Adrenal gland (tissue), 5 donors: ENCODE measurements around the gene HSPA4L.

ENCODE experiments used
- POLR2A ChIP-seq, 2 donors: fragments of 450-650 bp; IDR thresholded peaks; one replicate each; pipeline ENCODE4 v1.6.1; 2017; ENCODE audit warnings: antibody characterized with exemption in 2 of 2, mild to moderate bottlenecking in 2 of 2, moderate library complexity in 1 of 2
- TF ChIP-seq, protein P1 (sequence below), 6 experiments: fragments of 450-650 bp in 4 of 6; fragments of 200-600 bp in 2 of 6; sonication (generic) in 1 of 6; IDR thresholded peaks; 1 replicate in 5 of 6; 2 replicates in 1 of 6; pipeline versions ENCODE4 v1.5.1 to v1.8.0; 2016 to 2021; ENCODE audit warnings: antibody characterized with exemption in 6 of 6, mild to moderate bottlenecking in 2 of 6, moderate library complexity in 1 of 6
- donor health status: DM: no; HTN: no; CAD: no.

DNA sequence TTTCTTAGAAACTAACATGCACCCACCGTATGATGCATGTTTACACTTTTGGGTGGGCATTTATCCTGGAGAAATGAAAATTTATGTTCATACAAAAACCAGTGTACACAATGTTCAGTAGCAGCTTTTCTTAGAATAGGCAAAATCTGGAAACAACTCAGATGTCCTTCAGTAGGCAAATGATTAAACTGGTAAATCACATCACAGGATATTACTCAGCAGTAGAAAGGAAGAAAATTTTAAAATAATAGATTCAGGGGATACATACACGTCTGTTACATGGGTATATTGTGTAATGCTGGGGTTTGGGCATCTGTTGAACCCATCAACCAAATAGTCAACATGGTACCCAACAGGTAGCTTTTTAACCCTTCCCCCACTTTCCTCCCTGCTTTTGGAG, 25.2 kb upstream of the HSPA4L start:
- TF ChIP-seq, protein P1, sequence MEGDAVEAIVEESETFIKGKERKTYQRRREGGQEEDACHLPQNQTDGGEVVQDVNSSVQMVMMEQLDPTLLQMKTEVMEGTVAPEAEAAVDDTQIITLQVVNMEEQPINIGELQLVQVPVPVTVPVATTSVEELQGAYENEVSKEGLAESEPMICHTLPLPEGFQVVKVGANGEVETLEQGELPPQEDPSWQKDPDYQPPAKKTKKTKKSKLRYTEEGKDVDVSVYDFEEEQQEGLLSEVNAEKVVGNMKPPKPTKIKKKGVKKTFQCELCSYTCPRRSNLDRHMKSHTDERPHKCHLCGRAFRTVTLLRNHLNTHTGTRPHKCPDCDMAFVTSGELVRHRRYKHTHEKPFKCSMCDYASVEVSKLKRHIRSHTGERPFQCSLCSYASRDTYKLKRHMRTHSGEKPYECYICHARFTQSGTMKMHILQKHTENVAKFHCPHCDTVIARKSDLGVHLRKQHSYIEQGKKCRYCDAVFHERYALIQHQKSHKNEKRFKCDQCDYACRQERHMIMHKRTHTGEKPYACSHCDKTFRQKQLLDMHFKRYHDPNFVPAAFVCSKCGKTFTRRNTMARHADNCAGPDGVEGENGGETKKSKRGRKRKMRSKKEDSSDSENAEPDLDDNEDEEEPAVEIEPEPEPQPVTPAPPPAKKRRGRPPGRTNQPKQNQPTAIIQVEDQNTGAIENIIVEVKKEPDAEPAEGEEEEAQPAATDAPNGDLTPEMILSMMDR (IDR thresholded peaks at IDR 0.05) = no peak
- TF ChIP-seq POLR2A (IDR thresholded peaks at IDR 0.05) = no peak
